Measurements from ENCODE around the gene DGCR6.
"Not testable (repeated sequence)": the region's sequence is repeated elsewhere in the genome, so short reads cannot be mapped to it uniquely, and the experiment has no call there.

Gene DGCR6

DNA sequence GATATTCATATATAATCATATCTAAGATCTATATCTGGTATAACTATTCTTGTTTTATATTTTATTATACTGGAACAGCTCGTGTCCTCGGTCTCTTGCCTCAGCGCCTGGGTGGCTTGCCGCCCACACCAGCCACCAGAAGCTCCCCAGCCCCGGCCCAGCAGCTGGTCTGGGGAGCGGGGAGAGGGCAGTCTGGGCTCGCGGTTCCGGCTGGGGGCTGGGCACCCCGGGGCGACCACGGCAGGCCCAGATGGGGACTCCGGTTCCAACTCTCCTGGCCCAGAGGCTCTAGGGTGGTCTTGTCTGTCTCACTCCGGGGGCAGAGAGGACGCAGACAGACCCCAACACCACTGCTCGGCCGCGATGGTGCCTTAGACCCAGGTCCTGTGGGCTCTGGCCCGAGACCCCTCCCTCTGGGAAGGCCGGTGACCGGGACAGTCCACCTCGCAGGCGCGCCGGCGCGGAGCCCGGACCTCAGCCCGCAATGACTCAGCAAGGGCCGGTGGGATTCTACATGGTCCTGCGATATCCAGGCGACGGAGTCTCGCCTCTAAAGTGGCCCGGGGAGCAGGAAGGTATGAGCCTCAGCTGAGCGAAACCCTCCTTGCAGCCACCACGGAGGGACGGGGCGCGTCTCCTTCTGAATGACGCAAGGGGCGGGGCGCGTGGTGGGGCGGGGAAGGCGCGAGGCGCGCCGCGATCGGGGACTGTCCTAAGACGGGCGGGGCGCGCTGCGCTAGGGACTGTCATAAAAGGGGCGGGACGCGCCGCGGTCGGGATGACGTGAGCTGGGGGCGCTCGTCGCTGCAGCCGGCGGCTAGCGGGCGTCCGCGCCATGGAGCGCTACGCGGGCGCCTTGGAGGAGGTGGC, at the start of gene DGCR6:
DGCR6 (plus strand) TSS at position 781 of the 870 bp plus-strand sequence; CDS start at position 836, 55 bp downstream.
- no peak for DNase-seq

DNA sequence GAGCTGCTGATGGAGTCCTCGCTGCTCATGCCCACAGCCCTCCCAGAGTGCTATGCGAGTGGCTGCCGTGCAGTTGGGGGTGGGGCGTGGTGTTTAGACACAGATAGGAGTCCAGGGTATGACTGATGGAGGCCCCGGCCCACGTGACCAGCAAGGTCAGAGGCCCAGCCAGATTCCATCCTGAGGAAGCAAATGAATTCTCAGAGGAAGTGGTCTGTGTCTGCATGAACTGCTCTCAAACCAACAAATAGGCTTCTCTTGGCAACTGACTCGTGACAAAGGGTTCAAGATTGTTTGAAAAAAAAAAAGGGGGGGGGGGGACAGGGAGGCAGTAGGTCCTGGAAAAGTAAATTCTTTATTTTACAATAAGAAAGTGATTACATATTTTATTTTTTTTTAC, 46.8 kb upstream of the DGCR6 start:
- DNase-seq = not testable (repeated sequence)

DNA sequence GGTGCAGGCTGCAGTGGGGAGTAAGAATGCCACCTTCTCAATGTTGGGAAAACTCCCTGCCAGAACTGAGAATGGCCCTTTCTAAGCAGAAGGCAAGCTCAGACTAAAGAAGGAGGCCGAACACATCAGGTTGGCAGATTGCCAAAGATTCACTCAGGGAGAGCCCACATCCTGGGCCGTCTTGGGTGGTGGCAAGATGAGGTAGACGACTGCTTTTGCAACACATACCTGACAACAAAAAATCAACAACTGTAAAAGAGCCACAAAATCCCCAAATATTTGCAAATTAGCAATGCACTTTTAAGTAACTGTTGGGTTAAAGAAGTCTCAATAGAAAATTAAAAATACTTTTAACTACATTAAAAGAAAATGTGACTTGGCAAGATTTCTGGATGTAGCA, 24.9 kb upstream of the DGCR6 start:
- peak; percentile 7 for DNase-seq

DNA sequence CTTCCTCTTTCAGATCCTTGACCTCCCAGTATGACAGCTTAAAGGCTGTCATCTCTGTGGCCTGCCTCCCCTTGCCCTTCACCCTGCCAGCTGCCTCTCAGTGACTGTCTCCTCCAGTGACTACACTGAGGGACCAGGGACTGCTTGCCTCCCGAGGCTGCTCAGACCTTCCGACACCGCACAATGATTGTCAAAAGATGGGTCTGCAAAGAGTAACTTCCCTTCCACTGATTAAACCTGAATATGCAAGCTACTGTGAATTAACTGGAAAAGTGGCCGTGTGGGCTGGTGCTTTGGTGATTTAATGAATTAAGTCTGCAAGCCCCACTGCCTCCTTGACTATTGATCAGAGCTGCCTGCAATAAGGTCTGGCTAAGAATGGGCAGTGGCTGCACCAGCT, 21.7 kb upstream of the DGCR6 start:
- DNase-seq = not testable (repeated sequence)

DNA sequence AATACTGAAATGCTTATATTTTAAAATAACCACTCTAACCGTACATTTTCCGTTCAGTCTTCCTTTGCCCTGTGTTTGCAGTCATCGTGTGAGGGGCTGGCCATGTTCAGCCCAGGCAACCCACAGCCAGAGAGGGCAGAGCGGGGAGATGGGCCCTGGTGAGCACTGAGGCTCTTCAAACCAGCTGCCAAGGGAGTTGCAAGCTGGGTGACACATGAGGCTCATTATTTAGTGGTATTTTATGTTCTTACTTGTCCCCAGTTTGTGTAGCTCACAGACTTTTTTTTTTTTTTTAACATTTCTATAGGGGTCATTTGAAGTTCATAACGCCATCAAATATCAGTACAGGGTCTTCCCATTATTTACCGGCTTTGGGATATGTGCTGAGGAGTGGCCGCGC, 18.0 kb upstream of the DGCR6 start:
- DNase-seq = no peak

DNA sequence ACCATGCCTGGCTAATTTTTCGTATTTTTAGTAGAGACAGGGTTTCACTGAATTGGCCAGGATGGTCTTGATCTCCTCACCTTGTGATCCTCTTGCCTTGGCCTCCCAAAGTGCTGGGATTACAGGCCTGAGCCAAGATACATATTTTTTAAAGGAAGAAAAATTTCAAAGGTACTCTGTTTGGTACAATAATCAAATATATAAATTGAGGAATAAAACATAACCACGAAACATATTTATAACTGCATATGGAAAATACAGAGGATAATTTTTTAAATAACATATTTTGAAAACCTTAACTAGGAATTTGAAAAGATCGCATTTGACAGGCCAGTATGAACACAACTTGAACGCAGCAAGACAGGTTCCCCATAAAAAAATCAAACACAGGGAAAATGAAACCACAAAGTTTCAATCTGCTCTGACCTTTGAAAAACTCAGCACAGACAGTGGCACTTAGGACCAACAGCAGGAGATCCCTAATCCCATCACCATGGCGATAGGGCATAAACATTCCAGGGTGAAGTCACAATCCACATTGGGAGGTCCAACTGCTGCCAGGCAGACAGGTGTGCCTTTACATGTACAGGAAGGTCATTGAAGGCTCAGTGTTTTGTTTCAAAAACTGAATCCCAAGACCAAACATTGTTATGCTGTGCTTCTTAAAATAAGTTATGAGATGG, 15.5 kb upstream of the DGCR6 start:
- not testable (repeated sequence) for DNase-seq

DNA sequence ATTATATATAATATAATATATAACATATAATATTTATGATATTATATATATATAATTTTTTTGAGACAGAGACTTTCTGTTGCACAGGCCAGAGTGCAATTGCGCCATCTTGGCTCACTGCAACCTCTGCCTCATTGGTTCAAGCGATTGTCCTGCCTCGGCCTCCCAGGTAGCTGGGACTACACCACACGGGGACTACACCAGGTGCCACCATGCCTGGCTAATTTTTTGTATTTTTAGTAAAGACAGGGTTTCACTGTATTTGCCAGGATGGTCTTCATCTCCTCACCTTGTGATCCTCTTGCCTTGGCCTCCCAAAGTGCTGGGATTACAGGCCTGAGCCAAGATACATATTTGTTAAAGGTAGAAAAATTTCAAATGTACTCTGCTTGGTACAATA, 12.3 kb upstream of the DGCR6 start:
- not testable (repeated sequence) for DNase-seq

DNA sequence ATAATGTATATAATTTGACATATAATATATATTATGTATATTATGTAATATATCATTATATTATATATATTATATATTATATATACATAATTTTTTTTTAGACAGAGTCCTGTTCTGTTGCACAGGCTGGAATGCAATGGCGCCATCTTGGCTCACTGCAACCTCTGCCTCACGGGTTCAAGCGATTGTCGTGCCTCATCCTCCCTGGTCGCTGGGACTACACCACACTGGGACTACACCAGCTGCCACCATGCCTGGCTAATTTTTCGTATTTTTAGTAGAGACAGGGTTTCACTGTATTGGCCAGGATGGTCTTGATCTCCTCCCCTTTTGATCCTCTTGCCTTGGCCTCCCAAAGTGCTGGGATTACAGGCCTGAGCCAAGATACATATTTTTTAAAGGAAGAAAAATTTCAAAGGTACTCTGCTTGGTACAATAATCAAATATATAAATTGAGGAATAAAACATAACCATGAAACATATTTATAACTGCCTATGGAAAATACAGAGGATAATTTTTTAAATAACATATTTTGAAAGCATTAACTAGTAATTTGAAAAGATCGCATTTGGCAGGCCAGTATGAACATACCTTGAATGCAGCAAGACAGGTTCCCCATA, 10.0 kb upstream of the DGCR6 start:
- DNase-seq = not testable (repeated sequence)

DNA sequence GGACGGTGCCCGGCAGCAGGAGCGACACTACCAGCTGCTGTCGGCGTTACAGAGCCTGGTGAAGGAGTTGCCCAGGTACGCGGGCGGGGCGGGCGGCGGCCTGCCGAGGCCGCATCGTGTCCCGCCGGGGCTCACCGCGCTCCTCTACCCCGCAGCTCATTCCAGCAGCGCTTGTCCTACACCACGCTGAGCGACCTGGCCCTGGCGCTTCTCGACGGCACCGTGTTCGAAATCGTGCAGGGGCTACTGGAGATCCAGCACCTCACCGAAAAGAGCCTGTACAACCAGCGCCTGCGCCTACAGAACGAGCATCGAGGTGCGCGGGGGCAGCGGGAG, 258 bp downstream of the DGCR6 start:
- DNase-seq = not testable (repeated sequence)

DNA sequence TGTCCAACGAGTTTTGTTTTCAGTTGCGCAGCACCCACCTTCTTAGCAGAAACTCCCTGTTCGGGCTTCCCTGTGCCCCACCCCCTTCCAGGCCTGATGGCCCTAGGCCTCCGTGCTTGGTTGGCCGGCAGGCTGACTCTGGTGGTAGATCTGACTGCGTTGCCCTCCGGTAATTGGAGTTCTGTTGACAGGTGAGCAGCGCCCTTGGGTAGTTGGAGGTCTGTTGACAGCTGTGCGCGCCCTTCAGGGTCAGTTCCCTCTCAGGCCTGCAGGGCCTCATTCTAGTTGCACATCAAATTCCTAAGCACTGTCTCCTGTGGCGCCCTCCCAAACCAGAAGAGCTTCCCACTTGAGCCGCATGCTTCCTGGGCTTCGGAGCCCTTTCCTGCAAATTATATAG, 776 bp downstream of the DGCR6 start:
- DNase-seq = no peak

DNA sequence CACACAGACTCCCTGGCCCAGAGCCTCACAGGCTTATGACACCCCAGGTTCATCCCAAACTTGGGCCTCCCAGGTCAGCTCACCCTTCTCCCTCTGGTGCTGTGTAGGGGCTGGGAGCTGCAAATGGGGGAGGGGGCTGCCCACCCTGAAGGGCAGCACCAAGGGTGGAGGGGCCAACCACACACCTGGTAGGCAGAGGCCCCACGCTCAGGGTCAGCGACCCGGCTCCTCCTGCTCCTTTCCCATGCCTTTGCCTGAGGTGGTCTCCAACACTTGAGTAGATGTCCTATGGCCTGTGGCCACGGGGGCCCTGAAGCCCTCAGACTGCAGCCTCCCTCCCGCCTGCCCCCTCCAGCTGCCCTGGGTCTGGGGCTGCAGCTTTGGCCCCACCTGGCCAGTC, 3.4 kb downstream of the DGCR6 start:
- DNase-seq = no peak

DNA sequence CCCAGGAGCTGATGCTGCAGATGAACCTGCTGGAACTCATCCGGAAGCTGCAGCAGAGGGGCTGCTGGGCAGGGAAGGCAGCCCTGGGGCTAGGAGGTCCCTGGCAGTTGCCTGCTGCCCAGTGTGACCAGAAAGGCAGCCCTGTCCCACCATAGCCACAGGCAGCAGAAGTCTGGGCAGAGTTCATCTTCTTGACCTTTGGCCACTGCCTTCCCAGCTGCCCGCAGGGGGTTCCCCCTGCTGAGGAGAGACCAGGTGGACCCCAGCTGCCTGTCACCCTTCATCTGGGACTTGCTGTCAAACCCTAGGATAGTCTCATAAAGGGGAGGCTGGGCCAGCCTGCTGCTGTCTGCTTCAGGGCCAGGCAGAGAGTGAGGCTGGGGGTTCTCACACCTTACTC, 5.4 kb downstream of the DGCR6 start:
- DNase-seq = not testable (repeated sequence)

DNA sequence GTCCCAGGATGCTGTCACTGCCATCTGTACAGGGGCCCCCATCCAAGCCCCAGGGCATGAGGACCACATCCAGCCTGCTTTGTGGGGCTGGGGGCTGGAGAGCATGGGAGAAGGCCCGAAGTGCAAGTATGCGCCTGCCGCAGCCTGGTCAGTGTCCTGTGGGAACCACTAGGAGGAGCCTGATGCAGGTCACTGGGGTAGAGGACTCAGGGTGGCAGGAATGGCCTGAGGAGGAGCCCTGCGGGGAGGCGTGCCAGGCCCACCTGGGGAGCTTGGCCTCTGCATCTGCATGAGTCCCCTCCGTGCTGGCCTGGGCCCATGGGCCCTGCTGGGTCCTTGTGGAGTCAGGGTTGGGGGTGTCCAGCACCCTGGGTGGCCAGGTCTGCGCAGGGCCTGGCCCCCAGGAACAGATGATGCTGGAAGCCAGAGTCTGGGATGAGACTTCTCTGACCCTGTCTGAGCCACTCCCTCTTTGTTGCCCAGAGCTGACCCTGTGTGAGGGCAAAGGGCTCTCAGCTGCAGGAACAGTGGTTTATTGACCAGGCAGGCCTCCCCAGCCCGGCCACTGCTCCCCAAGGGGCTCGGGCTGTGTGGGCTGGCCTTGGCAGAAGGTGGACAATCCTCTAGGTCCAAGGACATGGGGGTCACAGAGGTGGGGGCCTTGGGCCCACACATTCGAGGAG, 6.3 kb downstream of the DGCR6 start:
- not testable (repeated sequence) for DNase-seq

DNA sequence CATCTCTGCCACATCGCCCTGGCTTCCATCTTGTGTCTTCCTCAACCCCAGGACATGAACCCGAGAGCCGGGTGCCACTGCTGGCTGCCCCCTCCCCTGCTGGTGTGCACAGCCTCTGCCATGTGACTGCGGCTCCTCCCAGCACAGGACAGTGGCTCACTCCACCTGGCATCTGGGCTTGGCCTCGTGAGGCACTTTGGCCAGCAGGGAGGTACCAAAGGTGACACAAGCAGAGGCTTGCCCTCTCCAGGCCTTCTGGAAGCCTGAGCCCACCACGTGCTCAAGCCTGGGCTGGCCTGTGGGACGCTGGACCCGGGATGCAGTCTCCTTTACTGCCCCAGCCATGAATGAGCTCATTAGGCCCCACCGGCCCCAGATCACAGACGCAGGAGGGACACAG, 8.4 kb downstream of the DGCR6 start:
- not testable (repeated sequence) for DNase-seq

DNA sequence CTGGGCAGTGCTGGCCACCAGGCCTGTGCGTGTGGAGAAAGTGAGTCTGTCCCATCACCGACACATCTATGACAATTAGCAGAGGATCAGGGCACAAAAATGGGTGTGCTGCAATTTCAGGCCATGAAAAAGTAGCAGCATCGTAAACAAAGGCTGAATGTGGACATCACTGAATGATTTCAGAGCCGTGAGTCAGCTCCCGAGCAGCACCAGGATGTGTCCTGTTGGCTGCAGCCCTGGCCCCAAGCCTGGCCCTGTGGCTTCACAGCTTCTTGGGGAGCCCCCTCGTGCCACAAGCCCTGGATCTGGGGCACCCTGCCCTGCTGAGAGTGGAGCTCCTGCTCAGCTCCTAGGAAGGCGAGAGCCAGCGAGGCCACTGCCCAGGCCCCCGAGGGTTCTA, 9.4 kb downstream of the DGCR6 start:
- not testable (repeated sequence) for DNase-seq

DNA sequence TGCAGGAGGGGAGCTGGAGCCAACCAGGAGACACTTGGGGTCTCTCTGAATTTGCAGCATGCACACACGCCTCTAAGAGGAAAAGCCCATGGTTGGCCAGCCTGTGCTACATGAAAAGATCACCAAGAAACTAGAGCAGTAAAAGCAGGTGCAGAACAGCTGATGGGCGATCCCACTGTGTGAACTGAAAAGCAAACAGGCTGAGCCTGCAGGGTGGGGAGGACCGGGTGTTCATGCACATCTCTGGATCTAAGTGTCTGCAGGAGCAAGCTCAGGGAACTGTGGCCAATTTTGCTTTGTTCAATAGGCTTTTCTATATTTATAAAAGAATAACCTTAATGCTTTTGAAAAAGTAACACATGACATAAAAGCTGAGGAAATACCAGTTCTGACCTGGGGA, 11.7 kb downstream of the DGCR6 start:
- DNase-seq = not testable (repeated sequence)

DNA sequence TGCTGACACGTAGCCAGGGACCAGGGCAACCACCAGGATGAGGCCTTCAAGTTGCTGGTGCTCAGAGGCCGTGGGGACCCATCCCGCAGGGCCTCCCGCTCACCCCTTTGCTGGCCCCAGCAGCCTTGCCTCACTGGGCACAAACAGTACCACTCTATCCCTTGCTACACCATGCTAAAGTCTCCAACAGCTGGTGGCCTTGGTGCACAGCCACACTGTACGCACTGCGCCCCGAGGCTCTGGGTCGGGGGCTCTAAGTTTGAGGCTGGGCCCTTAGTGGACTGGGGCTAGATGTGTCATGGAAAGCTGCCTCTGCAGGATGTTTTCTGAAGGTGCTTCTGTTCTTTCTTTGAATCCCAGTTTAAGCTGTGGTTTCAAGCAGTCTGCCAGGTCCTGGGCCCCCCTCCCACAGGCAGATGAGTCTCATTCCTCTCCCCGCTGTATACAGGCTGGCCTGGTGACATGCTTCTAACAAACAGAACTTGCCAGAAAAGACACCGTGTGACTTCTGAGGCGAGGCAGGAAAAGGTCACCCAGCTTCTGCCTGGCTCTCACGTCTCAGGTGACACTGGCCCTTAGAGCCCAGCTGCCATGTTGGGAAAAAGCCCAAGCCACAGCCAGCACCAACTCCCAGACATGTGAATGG, 14.3 kb downstream of the DGCR6 start:
- not testable (repeated sequence) for DNase-seq

DNA sequence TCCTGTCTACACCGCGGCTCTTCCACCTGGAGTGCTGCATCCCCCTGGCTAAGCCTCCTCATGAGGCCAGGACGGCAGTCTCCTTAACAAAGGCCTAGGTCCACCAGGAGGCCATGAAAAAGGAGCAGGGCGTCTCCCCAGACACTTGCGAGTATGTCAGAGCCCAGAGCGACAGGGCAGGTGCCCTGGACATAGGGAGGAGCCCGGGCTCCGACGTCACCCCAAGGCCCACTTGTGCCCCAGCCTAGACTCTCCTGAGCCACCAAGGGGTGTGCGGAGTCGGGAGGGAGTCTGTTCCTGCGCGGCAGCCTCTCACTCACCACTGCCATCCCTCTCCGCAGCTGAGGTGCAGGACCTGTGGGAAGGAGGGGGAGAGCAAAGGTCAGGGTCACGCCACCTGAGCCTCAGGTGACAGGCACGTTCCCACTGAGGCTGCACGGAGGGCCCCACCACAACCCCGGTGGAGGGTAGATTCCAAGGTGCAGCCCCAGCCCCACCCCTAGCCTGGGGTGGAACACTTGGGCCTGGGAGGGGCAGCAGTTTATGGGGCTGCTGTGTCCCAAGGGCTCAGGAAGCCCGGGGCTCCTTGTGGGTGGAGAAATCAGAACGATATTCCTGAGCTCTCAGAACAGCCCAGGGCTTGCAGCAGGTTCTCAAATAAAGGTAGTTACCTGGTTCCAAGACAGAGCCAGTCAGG, 19.4 kb downstream of the DGCR6 start:
- no peak for DNase-seq

DNA sequence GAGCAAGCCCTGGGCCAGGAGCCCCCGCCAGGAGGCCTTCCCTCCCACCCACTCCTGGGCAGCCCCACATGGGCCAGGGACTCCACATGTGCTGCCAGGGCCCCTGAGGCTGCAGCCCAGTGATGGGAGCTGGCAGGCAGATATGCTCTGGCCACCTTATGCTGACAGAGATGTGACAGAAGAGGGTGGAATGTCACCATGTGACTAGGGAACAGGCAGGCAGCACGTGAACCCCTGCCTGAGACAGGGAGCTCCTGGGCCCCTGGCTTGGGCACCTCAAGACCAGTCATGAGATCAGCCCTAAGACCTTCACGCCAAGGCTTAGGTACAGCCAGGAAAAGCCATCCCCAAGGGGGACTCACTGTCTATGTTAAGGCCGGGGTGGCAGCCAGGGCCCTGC, 20.9 kb downstream of the DGCR6 start:
- DNase-seq = no peak

DNA sequence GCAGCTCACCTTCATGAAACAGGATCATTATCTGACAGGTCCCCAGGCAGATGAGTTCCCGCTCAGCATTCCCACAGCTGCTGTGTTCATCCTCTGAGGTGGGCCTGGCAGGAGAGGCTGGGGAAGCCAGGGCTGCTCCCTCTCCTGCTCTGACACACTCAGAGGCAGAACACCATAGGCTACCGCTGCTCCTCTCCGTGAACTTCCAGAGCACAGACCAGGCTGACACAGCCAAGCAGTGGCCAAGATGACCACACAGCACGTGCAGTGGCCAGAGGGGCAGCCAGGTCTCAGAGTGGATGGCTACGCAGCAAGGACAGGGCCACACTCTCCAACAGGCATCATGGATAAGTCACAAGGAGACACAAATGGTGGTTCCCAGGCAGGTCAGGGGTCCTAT, 21.5 kb downstream of the DGCR6 start:
- DNase-seq = no peak

DNA sequence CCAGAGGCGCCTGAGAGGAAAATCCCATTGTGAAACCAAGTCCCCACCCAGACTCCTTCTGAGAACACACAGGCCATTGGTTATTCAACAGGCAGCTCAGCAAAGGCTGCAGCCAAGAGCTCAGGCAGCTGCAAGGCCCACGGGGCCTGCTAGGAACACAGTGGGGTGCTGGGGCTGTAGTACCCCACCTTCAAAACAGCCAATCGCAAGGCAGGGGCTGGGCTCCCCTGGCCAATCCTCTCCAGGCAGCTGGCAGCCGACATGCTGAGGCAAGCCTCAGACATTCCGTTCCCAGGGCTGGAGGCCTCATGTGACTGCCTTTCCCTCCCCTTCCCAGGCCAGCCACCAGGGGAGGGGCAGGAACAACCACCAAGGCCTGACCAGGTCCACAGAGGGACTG, 23.3 kb downstream of the DGCR6 start:
- DNase-seq = no peak
